HG03469 (cell line): ENCODE data around the gene EAF2.
"Not testable (repeated sequence)": the region's sequence is repeated elsewhere in the genome, so short reads cannot be mapped to it uniquely, and the experiment has no call there.

Experiments
- ATAC-seq: cut with Tn5 transposase; IDR thresholded peaks from one replicate; pipeline ENCODE4 v1.9.1; 2021; ENCODE audit warnings: mild to moderate bottlenecking, moderate library complexity, moderate number of reproducible peaks; ENCODE audit not compliant: unreplicated experiment

EAF2 gene

DNA sequence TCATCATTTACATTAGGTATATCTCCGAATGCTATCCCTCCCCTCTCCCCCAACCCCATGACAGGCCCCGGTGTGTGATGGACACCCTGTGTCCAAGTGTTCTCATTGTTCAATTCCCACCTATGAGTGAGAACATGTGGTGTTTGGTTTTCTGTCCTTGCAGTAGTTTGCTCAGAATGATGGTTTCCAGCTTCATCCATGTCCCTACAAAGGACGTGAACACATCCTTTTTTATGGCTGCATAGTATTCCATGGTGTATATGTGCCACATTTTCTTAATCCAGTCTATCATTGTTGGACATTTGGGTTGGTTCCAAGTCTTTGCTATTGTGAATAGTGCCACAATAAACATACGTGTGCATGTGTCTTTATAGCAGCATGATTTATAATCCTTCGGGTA is 22.8 kb downstream of the EAF2 start:
- ATAC-seq: not testable (repeated sequence)

DNA sequence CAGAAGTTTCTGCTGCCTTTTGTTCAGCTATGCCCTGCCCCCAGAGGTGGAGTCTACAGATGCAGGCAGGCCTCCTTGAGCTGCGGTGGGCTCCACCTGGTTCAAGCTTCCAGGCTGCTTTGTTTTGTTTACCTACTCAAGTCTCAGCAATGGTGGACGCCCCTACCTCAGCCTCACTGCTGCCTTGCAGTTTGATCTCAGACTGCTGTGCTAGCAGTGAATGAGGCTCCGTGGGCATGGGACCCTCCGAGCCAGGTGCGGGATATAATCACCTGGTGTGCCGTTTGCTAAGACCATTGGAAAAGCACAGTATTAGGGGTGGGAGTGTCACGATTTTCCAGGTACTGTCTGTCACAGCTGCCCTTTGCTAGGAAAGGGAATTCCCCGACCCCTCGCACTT is 28.2 kb downstream of the EAF2 start:
- ATAC-seq: not testable (repeated sequence)

DNA sequence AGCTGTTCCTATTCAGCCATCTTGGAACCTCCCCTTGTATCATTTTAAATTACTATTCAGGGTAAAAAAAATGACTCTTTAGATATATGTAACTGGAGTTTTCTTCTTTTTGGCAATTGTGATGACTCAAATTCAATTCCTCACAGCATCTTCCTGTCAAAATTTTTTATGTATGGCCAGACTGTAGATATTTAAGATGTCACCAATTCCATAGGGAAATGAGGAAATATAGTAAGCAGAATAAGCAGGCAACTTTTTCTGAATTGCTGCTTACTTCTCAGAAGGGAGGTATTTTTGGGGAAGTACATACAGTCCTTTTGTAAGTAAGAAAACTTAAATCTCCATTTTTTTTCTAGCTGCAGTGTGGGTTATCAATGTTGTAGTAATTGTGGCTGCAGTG is 28.8 kb downstream of the EAF2 start:
- ATAC-seq: no peak

DNA sequence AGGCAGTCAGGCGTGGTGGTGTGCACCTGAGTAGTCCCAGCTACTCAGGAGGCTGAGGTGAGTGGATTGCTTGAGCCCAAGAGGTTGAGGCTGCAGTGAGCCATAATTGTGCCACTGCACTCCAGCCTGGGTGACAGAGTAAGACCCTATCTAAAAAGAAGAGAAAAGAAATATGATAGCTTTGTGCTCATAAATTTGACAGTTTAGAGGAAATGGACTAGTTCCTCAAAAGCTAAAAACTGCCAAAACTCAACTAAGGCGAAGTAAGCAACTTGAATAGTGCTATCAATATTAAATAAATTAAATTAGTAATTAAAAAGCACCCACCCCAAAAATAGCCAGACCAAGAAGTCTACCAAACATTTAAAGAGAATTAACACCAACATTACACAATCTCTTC is 34.7 kb downstream of the EAF2 start:
- ATAC-seq: no peak

DNA sequence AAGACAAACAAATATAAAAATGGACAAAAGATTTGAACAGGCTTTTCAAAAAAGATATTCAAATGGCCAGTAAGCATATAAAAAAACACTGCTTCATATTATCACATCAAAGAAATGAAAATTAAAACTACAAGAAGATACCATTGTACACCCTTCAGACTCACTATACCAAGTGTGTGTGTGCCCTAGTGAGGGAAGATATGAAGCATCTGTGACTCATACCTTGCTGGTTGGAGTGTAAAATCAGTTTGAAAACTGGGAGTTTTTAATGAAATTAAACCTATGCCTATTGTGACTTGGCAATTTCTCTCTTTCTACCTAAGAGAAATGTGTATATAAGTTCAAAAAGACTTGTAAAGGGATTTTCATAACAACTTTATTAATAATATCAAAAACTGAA is 35.7 kb downstream of the EAF2 start:
- no peak for ATAC-seq

DNA sequence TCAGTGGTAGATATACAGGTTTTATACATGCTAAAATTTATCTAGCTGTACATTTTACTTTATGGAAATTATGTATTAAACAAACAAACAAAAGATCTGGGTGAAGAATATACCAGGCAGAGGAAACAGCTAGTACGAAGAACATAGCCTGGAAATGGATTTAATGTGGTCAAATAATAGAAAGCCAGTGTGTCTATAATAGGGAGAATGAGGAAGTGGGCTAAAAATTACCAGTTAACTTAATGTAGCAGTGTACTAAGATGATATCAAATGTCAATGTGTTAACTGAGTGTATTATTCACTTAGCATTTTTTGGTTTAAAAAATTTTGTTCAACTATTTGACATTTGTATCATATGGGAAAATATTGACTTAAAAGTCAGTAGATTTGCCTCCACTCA is 36.4 kb downstream of the EAF2 start:
- no peak for ATAC-seq

DNA sequence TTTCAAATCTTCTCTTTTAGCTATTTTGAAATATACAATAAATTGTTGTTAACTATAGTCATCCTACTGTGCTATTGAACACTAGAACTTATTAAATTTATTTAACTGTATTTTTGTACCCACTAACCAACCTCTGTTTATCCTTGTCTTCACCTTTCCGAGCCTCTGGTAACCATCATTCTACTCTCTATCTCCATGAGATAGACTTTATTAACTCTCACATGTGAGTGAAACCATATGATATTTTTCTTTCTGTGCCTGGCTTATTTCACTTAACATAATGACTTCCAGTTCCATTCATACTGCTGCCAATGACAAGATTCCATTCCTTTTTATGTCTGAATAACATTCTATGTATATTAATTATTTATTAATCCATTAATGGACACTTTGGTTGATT is 43.4 kb downstream of the EAF2 start:
- ATAC-seq: no peak

DNA sequence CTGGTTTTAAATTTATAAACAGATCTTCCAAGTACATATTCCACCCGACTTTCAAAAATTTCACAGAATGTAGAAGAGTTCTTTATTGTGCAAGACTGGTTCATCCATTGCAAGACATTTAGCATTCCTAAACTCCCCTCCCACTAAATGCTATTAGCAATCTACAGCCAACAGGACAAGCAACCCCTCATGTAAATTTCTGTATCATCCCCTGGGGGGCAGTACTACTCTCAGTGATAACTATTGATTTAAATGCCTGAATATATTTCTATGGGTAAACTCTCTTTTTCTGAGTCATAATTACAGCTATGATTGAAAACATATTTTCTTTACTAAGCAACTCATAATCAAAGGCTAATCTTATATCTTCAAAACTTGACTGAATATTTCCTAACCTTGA is 48.5 kb downstream of the EAF2 start:
- no peak for ATAC-seq

DNA sequence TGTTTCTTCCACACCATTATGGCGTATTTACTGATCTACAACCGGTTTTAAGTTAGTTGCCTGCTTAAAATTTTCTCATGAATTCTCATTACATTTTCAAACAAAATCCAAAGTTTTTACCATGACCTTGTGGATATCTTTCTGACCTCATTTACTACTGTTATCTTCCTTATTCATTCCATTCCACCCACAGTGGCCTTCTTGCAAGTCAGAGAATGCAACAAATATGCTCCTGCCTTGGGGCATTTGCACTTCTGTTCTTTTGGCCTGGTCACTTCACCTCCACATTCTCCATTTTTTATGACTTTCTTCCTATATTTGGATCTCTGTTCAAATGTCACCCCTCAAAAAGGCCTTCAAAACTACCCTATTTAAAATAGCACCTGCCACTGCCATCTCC is 50.4 kb downstream of the EAF2 start:
- no peak for ATAC-seq

DNA sequence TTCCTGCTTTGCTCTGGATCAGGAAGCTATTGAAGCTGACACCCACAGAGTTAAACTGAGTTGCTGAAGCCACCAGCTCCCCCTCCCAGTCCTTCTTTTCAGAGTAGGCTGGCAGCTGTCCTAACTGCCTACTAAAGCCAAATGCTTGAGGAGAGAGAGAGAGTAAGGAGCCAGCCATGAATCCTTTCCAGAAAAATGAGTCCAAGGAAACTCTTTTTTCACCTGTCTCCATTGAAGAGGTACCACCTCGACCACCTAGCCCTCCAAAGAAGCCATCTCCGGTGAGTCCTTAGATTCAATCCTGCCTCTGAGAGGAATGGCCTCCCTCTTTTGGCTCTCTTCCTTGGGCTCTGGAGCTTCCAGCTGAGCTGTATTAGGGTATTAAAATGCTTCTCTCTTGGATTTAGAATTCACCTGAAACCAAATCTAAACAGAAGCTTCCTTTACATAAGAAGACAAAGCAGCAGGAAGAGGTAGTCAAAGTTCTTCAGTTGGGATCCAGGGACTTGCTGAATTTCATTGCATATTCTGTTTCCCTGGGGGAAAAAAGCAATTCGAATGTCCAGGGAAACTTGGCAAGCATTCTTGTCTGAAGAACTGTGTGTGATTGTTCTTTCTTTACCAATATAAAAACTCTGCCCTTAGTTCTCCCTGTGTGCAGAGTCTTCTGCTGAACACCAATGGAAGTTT is 59.4 kb downstream of the EAF2 start, which contains the start of gene SLC15A2:
TSS of gene SLC15A2 (plus strand) at position 101 of the 690 bp plus-strand sequence. CDS start at position 177, 76 bp downstream.
- ATAC-seq: no peak

DNA sequence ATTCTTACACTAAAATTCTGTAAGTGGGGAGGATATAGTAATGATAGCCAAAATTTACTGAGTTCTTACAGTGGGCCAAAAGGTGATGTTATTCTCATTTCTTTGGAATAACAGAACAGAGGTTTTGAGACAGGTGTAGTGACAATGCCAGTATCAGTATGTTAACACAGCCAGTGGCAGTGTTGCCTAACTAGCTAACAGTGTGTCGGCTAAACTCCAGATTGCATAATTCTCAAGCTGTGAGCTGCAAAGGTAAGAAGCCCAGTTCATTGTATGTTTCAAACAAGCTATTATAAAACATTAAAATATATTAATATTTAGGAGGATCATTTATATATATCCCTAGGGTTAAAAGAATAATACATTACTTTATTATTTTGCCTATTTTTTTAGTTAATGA is 60.1 kb downstream of the EAF2 start:
- ATAC-seq: no peak

DNA sequence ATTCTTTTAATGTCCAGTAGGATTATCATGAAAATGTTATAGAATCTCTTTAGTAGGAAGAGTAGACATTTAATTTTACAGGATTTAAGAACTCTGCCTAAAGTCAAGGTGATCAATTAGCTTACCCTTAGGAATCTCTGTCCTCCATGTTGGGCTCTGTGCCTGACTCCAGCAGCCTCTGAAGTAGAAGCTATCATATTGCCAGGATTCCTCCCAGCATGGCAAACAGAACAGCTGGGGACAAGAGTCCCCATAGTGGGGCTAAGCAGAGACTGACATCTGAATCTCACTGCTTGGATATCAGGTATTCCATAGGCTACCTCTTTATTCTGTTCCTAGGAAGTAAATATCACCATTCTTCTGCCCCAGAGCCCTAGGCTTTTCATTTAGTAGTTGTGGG is 60.7 kb downstream of the EAF2 start:
- no peak for ATAC-seq

DNA sequence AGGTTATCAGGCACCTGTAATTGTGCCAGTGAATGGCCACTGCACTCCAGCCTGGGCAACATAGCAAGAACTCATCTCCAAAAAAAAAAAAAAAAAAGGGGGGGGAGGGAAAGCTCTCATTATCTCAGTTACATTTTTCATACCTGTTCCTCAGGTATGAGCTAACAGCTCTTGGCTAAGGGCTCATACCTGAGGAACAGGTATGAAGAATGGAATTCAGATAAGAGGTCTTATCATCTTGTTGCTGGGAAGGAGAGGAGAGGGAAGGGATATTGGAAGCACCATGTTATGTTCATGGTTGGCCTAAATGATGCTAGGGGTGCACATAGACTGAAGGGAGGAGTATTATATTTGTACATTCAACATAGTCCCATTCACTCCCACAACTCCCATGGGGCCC is 61.8 kb downstream of the EAF2 start:
- no peak for ATAC-seq

DNA sequence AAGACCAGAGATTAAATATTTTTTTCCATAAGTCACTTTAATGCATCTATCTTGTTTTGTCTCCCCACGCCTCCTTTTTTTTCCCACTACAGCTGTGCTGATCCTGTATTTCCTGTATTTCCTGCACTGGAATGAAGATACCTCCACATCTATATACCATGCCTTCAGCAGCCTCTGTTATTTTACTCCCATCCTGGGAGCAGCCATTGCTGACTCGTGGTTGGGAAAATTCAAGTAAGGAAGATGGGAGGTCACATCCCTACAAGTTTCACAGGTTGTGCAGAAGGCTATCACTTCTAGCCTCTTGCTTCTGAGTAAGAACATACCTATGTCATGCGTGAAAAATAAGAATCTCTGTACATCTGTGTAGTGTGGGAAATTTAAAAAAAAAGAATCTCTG is 62.3 kb downstream of the EAF2 start:
- ATAC-seq: no peak

DNA sequence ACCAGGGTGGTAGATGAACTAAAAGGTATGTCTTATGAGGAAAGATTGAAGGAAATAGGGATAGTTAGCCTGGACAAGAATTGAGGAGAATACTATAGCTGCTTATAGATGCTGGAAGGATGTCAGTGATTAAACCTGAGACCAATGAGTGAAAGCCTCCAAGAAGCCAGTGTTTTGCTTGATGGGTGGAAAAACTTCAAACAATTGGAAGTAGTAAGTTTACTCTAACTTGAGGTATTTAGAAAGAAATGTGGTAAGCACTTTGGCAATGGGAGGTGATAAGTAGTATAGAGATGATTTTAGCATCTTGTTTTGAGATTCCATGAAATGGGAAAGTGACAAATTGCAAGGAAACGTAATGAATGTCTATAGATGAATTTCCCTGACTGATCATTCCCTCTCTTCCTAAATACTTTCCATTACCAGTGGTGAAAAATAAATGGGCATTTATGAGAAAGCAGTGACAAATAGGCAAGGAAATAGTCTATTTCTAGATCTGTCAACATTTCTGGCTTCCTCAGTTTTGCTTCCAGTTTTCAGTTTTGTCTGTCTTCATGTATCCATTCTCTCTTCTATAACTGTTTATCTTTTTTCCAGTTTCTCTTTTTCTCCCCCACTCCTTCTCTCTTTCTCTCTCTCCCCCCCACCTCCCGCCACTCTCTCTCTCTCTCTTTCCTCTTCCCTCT is 78.4 kb downstream of the EAF2 start:
- ATAC-seq: no peak

DNA sequence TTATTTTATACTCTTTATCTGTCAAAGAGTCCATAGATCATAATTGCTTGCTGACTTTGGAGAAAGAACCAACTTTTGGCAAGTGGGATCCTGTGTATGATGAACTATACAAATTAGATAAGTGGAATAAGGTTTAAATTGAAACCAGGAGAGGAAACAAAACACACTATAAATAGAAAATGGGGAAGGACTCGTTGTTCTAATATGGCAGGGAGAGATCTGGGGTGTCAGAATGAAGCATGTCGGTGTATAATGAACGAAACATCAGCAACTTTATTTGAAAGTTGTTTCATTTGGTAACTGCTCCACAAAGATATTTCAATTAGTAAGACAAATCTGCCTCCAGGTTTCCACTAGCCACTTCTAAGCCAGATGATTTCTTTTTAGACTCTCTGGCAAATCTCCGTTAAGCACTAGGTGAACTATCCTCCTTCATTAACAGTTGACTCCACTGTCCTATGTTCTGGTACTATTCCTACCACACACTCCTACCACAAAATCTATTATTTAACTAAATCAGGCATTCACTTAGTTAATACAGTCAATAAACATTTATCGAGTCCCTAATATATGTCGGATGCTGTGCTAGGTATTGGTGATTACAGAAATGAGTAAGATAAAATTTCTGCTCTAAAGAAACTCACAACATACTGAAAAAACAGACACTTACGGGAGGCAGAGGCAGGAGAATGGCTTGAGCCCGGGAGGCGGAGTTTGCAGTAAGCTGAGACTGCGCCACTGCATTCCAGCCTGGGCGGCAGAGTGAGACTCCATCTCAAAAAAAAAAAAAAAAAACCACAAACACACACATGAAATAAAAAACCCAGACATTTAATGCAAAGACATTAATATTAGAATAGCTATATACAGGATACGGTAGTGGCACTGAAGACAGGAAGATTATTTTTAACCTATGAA is 79.3 kb downstream of the EAF2 start:
- ATAC-seq: no peak

DNA sequence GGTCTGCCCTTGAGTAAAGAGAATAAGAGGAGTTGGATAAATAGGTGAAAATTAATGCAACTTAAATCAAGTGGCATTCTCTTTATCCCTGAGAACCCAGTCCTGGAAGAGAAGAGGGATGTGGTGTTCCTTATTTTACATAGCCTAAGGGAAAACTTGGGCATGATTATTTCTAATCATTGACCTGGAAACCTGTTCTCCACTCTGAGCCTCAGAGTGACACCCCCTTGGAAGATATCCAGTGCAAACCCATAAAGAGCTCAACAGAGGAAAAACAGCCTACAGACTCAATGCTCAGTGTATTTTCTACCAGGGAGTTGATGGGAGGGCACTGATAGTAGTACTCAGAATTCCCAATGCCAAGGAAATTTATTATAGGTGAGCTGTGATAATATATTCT is 81.2 kb downstream of the EAF2 start:
- ATAC-seq: no peak

DNA sequence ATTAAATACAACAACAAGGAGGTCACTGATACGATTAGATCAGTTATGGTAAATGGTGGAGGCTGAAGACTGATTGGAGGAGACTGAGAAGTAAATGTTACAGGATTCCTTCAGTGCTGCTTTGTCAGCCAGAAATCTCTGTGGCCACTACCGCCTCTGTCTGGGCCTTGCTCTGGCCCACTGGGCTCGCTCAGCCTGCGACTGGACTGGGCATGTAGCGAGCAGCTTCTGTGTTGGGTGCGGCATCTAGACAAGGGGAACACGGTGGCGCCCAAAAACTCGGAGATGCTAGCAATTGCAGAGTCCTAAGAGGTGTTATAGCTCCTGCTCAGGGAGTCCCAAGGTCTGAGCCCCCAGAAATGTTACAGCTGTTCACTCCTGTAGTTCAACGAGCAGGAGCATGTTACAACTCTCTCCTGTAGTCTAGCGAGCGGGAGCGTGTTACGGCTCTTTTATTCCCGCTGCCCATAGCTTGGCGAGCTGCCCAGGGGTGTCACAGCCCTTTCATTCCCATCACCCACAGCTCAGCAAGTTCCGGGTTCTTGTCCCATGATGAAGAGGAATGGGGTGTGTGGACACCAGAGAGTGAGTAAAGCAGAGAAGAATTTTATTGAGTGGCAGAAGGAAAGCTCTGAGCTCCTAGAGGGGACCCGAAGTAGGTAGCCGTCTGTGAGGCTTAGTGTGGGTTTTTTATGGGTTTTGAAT is 83.9 kb downstream of the EAF2 start:
- ATAC-seq: no peak

DNA sequence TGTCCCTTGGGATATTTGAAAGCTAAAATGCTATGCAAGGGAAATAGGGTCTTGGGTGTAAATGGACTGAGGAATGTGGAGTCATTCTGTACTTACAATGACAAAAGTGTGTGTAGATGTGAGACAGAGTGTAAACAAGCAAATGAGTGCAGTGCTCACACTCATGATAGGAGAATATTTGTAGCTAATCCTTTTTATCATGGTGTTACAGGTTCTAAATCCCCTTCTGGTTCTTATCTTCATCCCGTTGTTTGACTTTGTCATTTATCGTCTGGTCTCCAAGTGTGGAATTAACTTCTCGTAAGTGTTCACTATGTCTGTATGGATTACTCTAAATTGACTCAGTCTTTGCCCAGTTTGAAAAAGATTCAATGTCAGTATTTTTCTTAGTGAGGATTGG is 89.7 kb downstream of the EAF2 start:
- ATAC-seq: no peak

DNA sequence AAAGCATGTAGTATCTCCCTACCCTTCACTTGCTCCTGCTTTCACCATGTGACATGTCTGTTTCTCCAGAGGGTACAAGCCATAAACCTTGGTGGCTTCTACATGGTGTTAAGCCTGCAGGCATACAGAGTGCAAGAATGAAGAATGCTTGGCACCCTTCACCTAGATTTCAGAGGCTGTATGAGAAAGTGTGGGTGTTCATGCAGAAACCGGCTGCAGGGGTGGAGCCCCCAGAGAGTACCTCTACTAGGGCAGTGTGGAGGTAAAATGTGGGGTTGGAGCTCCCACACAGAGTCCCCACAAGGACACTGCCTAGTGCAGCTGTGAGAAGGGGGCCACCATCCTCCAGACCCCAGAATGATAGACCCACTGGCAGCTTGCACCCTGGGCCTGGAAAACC is 91.4 kb downstream of the EAF2 start:
- no peak for ATAC-seq
